HepG2 (cell line): ENCODE data around the gene FBF1. TPM values are rescaled to one million over a fixed set of nuclear protein-coding genes. Genes with fewer than 3 reads are reported as not detected.

Source experiments
- SKI ChIP-seq: fragments of 450-650 bp; IDR thresholded peaks from one replicate; pipeline ENCODE4 v1.6.1; 2018; ENCODE audit warnings: mild to moderate bottlenecking; ENCODE audit not compliant: partially characterized antibody
- ZBTB33 ChIP-seq: sonication (generic); formaldehyde crosslinking; IDR thresholded peaks from 2 replicates; pipeline ENCODE4 v1.4.0; 2020; ENCODE audit warnings: missing genetic modification reagents
- polyA plus RNA-seq, 8 experiments: library from polyadenylated mRNA; depleted of rRNA in 3 of 8; stranded (reverse) in 7 of 8; unstranded in 1 of 8; fragments of >200 nt; fragmentation: Illumina TruSeq in 4 of 8; extraction: Trizol in 4 of 8; gene quantifications; 2 replicates each; pipeline versions ENCODE4 v1.2.1 to v1.2.3, GENCODE V29; 2011 to 2016; ENCODE audit warnings: low read depth in 4 of 8, missing spikeins in 1 of 8, mixed read lengths in 1 of 8; ENCODE audit not compliant: insufficient read depth in 1 of 8
- total RNA-seq, 5 experiments: library from RNA; depleted of rRNA; stranded (reverse); fragments of >200 nt; fragmentation: Illumina TruSeq; extraction: Trizol; gene quantifications; 2 replicates each; pipeline ENCODE4 v1.2.3, GENCODE V29; 2016; ENCODE audit warnings: low read depth in 1 of 5
- TF ChIP-seq, protein P1 (sequence below): sonication (generic); formaldehyde crosslinking; IDR thresholded peaks from 2 replicates; pipeline ENCODE4 v1.4.0; 2020; ENCODE audit warnings: low read depth, mild to moderate bottlenecking, missing genetic modification reagents
- TF ChIP-seq, protein P2 (sequence below): sonication (generic); formaldehyde crosslinking; IDR thresholded peaks from 2 replicates; pipeline ENCODE4 v1.5.0; 2020; ENCODE audit warnings: mild to moderate bottlenecking, missing genetic modification reagents, moderate library complexity
- TF ChIP-seq, protein P3 (sequence below): sonication (generic); formaldehyde crosslinking; IDR thresholded peaks from 2 replicates; pipeline ENCODE4 v1.5.1; 2020; ENCODE audit warnings: mild to moderate bottlenecking, missing genetic modification reagents, moderate library complexity
- TF ChIP-seq, protein P4 (sequence below): sonication (generic); formaldehyde crosslinking; IDR thresholded peaks from 2 replicates; pipeline ENCODE4 v1.9.0; 2022; ENCODE audit warnings: missing genetic modification reagents, mild to moderate bottlenecking, borderline replicate concordance

The FBF1 gene
- total and polyA plus RNA-seq, 2 of the 13 experiments (the other 11 are each of a cell fraction or from before 2014, with no cell fraction given) = 2.4 to 8.1 TPM

DNA sequence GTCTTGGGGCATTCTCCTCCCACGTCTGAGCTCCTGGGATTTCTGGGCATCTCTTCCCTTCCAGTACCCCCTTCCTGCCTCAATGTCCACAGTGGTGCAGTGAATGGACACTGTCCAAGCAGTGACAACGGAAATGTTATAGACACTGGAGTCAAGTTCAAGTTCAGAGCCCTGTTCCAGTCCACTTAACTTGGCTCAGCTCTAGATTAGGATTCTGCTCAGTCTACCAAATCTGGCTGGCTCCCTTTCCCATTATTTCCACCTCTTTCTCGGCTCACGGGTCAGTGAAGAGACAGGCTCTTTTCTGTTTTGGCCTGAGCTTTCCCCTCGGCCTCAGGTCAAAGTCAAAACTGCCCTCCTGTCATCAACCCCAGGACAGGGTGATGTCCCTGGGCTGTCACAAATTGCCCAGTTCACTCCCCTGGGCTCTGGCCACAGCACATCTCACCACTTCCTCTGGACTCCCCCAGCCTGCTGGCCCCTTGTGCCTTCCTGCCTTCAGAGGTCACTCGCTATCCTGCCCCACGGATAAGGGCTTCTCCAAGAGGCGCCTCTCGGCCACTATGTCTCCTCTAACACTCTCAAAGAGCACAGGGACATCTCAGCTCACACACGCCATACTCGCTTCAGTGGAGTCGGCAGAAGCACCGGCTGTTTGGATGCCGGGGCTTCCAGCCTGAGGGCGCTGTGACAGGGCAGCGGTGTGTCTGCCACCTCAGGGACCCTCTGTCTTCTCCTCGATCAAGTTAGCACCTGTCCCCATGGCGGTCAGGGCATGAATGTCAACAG is 18.5 kb downstream of the FBF1 start (continued):
- TF ChIP-seq SKI = peak; percentile 64
- TF ChIP-seq, protein P1, sequence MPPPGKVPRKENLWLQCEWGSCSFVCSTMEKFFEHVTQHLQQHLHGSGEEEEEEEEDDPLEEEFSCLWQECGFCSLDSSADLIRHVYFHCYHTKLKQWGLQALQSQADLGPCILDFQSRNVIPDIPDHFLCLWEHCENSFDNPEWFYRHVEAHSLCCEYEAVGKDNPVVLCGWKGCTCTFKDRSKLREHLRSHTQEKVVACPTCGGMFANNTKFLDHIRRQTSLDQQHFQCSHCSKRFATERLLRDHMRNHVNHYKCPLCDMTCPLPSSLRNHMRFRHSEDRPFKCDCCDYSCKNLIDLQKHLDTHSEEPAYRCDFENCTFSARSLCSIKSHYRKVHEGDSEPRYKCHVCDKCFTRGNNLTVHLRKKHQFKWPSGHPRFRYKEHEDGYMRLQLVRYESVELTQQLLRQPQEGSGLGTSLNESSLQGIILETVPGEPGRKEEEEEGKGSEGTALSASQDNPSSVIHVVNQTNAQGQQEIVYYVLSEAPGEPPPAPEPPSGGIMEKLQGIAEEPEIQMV = no peak
- peak; percentile 40; the same call in 1 of the 2 replicates for TF ChIP-seq ZBTB33 (CRISPR knock-in tag)
- TF ChIP-seq, protein P2, sequence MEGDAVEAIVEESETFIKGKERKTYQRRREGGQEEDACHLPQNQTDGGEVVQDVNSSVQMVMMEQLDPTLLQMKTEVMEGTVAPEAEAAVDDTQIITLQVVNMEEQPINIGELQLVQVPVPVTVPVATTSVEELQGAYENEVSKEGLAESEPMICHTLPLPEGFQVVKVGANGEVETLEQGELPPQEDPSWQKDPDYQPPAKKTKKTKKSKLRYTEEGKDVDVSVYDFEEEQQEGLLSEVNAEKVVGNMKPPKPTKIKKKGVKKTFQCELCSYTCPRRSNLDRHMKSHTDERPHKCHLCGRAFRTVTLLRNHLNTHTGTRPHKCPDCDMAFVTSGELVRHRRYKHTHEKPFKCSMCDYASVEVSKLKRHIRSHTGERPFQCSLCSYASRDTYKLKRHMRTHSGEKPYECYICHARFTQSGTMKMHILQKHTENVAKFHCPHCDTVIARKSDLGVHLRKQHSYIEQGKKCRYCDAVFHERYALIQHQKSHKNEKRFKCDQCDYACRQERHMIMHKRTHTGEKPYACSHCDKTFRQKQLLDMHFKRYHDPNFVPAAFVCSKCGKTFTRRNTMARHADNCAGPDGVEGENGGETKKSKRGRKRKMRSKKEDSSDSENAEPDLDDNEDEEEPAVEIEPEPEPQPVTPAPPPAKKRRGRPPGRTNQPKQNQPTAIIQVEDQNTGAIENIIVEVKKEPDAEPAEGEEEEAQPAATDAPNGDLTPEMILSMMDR (CRISPR knock-in tag) = peak; percentile 32; the same call in 1 of the 2 replicates
- TF ChIP-seq, protein P3, sequence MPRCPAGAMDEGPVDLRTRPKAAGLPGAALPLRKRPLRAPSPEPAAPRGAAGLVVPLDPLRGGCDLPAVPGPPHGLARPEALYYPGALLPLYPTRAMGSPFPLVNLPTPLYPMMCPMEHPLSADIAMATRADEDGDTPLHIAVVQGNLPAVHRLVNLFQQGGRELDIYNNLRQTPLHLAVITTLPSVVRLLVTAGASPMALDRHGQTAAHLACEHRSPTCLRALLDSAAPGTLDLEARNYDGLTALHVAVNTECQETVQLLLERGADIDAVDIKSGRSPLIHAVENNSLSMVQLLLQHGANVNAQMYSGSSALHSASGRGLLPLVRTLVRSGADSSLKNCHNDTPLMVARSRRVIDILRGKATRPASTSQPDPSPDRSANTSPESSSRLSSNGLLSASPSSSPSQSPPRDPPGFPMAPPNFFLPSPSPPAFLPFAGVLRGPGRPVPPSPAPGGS (CRISPR knock-in tag) = 0 out of 2 replicates have a peak, but pooled peaks have one; percentile 5
- TF ChIP-seq, protein P4, sequence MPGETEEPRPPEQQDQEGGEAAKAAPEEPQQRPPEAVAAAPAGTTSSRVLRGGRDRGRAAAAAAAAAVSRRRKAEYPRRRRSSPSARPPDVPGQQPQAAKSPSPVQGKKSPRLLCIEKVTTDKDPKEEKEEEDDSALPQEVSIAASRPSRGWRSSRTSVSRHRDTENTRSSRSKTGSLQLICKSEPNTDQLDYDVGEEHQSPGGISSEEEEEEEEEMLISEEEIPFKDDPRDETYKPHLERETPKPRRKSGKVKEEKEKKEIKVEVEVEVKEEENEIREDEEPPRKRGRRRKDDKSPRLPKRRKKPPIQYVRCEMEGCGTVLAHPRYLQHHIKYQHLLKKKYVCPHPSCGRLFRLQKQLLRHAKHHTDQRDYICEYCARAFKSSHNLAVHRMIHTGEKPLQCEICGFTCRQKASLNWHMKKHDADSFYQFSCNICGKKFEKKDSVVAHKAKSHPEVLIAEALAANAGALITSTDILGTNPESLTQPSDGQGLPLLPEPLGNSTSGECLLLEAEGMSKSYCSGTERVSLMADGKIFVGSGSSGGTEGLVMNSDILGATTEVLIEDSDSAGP (CRISPR knock-in tag) = 0 out of 2 replicates have a peak, but pooled peaks have one; percentile 4
